ENCODE results near the gene ST3GAL2.
"Not testable (repeated sequence)": the region's sequence is repeated elsewhere in the genome, so short reads cannot be mapped to it uniquely, and the experiment has no call there.

The ST3GAL2 gene

GRCh38 chr16:70410734-70411133 is 28.2 kb downstream of the ST3GAL2 start:
- Histone ChIP-seq H3K27me3 (ENCODE audit: insufficient read depth, poor library complexity, severe bottlenecking) (no peaks in the 10 kb centered on the region), H3K9me3 (ENCODE audit: severe bottlenecking) (no peaks in the 10 kb centered on the region), H3K4me3 (ENCODE audit: severe bottlenecking) (no peak overlapping the region), H3K36me3 (ENCODE audit: low read depth) (peaks cover 13% of the 10 kb centered on the region), H3K4me1 (ENCODE audit: insufficient read depth, poor library complexity, severe bottlenecking) (no peaks in the 10 kb centered on the region), H3K27ac (ENCODE audit: poor library complexity, severe bottlenecking) (no peak overlapping the region)
- DNase-seq (ENCODE audit: low spot score) (no peak), ATAC-seq (ENCODE audit: low read depth) (no peak)
- no peak for TF ChIP-seq CTCF (IDR thresholded peaks at IDR 0.05; ENCODE audit: poor library complexity, severe bottlenecking)

- no peak for TF ChIP-seq CTCF (IDR thresholded peaks at IDR 0.05; ENCODE audit: poor library complexity, severe bottlenecking)
- Histone ChIP-seq H3K9me3 (ENCODE audit: severe bottlenecking) (no peaks in the 10 kb centered on the region), H3K27ac (ENCODE audit: poor library complexity, severe bottlenecking) (no peak overlapping the region), H3K27me3 (ENCODE audit: insufficient read depth, poor library complexity, severe bottlenecking) (no peaks in the 10 kb centered on the region), H3K36me3 (ENCODE audit: low read depth) (peaks cover 13% of the 10 kb centered on the region), H3K4me3 (ENCODE audit: severe bottlenecking) (no peak overlapping the region), H3K4me1 (ENCODE audit: insufficient read depth, poor library complexity, severe bottlenecking) (peaks cover 17% of the 10 kb centered on the region)
- ATAC-seq (ENCODE audit: low read depth) (no peak), DNase-seq (ENCODE audit: low spot score) (no peak)
Observed at GRCh38 chr16:70407811-70408274, 31.1 kb downstream of the ST3GAL2 start.

GRCh38 chr16:70406104-70406503 is 32.8 kb downstream of the ST3GAL2 start:
- H3K36me3 ChIP-seq (ENCODE audit: low read depth); H3K4me3 ChIP-seq (ENCODE audit: severe bottlenecking); H3K27ac ChIP-seq (ENCODE audit: poor library complexity, severe bottlenecking); H3K9me3 ChIP-seq (ENCODE audit: severe bottlenecking); ATAC-seq (ENCODE audit: low read depth); DNase-seq (ENCODE audit: low spot score); H3K27me3 ChIP-seq (ENCODE audit: insufficient read depth, poor library complexity, severe bottlenecking): not testable (repeated sequence)
- peaks cover 21% of the 10 kb centered on the region for H3K4me1 ChIP-seq (ENCODE audit: insufficient read depth, poor library complexity, severe bottlenecking)

- peak overlapping the region; percentile 72 for H3K27ac ChIP-seq (ENCODE audit: poor library complexity, severe bottlenecking)
- no peaks in the 10 kb centered on the region for H3K36me3 ChIP-seq (ENCODE audit: low read depth)
- H3K4me1 ChIP-seq (ENCODE audit: insufficient read depth, poor library complexity, severe bottlenecking): peaks cover 21% of the 10 kb centered on the region
- no peak for DNase-seq (ENCODE audit: low spot score)
- H3K4me3 ChIP-seq (ENCODE audit: severe bottlenecking): no peak overlapping the region
- no peak for TF ChIP-seq CTCF (IDR thresholded peaks at IDR 0.05; ENCODE audit: poor library complexity, severe bottlenecking)
- H3K9me3 ChIP-seq (ENCODE audit: severe bottlenecking): no peaks in the 10 kb centered on the region
- ATAC-seq (ENCODE audit: low read depth): peak; percentile 42; the same call in 1 of the 3 replicates
- H3K27me3 ChIP-seq (ENCODE audit: insufficient read depth, poor library complexity, severe bottlenecking): no peaks in the 10 kb centered on the region
Observed at GRCh38 chr16:70402916-70403659, 35.8 kb downstream of the ST3GAL2 start.

- Histone ChIP-seq H3K27ac (ENCODE audit: poor library complexity, severe bottlenecking) (no peak overlapping the region), H3K4me3 (ENCODE audit: severe bottlenecking) (no peak overlapping the region), H3K9me3 (ENCODE audit: severe bottlenecking) (no peaks in the 10 kb centered on the region), H3K36me3 (ENCODE audit: low read depth) (no peaks in the 10 kb centered on the region; the same call in 1 of the 2 replicates), H3K27me3 (ENCODE audit: insufficient read depth, poor library complexity, severe bottlenecking) (no peaks in the 10 kb centered on the region), H3K4me1 (ENCODE audit: insufficient read depth, poor library complexity, severe bottlenecking) (peaks cover 19% of the 10 kb centered on the region)
- DNase-seq (ENCODE audit: low spot score) (no peak), ATAC-seq (ENCODE audit: low read depth) (no peak)
- TF ChIP-seq CTCF (IDR thresholded peaks at IDR 0.05; ENCODE audit: poor library complexity, severe bottlenecking): no peak
Observed at GRCh38 chr16:70399951-70400350, 38.9 kb downstream of the ST3GAL2 start.
